Activated gamma-delta T cell treated with Interleukin-2 at 50 U/mL for 16 hours (primary cell): ENCODE measurements around the gene SLC25A22.

ENCODE experiments used
- DNase-seq: peaks from one replicate; pipeline ENCODE4 v3.0.0-alpha.2; 2020

SLC25A22 gene

DNA sequence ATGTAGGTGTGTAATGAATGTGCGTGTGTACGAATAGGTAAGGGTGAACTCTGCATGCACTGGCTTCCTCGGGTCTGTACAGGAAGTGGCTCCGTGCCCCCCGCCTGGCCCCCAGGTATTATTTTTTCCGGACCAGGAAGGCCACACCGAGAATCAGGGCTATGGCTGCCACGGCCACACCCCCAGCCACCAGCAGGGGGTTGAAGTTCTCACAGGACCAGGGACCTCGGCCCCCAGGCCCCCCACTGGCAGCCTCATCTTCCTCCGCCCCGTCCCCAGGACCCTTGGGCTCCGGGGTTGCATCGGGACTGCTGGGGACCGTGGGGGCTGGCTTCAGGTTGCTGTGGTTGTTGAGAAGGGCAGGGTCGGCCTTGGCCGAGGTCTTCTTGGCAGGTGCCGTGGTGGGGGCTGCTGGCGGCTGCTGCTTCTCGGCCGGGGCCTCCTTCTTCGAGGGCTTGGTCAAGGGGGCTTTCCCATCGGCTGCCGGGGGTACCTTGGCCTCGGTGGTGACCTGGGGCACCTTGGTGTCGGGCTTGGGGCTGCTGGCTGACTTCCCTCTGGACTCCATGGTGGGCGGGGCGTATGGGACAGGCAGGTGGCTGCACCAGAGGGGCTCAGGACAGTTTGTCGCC, 10.0 kb downstream of the SLC25A22 start:
- no peak for DNase-seq

DNA sequence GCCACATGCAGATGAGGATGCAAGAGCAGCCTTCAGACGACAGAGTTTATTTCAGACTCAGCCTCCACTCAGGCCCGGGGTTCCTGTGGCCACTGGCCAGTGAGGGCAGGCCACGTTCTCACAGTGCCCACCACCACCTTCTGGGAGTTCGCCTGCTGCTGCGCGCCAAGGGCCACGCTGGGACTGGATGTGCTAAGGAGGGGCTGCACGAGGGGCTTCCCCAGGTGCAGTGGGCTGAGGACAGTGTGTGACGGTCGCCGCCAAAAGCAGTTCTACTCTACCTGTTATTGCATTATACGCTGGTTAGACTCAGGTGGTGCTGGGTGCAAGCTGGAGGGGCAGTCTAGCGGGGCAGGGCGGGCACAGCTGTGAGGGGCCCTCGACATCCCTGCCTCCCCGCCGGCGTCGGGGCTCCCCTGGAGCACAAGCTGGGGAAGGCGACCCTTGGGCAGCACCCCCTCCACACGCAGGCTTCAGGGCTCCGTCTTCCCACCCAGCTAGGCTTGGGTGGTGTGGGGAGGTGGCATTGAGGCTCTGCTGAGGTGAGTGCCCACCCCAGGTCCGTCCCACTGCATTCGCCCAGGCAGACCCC, 10.9 kb downstream of the SLC25A22 start:
- no peak for DNase-seq

DNA sequence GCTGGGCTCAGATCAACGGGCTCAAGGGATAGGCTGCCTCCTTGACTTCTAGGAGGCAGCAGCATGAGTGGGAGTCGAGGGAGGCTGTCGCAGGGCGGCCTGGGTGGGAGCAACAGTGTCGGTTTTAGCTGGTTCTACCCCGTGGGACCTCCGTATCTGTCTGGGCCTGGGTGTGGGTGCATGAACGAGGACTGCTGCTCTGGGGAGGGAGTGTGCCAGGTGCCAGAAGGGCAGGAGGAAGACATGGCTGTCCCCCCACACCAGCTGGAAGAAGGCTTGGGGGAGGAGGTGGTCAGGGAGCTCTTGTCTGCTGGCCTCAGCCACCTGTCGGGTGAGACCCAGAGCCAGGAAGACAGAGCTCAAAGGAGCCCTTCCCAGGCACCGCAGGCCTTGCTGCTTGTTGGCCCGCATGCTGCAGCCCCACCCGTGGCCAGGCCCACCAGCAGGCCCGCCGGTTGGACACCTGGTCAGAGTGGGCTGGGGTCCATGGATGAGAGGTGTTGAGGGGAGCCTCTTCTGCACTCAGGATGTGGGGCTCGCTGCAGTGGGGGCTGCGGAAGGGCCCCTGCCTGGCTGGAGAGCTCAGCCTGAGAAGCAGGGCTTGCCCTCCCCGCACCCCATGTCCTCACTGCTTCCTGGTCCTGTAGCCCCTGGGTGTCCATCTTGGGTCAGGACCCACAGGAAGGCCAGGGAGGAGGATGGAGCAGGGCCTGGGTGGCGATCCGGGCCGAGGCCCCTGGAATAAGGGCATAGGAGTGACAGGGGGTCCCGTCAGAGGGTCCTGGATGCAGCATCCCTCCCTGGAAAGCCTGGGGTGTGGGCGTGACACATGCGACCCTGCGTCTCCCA, 11.6 kb downstream of the SLC25A22 start:
- no peak for DNase-seq

DNA sequence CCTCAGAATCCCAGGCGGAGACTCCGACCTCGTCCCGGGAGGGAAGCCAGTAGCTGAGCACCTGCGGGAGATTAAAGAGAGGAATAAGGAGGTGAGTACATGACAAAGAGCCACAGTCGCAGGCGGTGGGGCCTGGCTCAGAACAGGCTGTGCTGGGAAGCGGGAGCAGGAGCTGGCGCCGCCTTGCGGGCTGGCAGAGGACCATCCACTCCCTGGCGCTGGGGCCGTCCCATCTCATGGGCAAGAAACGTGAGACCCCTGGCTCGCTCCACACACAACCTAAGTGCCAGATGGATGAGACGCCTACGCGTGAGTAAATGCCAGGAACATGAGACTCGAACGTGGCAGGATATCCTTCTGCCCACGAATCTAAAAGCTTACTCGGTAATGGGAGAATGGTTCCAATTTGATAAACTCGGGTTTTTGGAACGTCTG, 14.5 kb downstream of the SLC25A22 start:
- DNase-seq = no peak

DNA sequence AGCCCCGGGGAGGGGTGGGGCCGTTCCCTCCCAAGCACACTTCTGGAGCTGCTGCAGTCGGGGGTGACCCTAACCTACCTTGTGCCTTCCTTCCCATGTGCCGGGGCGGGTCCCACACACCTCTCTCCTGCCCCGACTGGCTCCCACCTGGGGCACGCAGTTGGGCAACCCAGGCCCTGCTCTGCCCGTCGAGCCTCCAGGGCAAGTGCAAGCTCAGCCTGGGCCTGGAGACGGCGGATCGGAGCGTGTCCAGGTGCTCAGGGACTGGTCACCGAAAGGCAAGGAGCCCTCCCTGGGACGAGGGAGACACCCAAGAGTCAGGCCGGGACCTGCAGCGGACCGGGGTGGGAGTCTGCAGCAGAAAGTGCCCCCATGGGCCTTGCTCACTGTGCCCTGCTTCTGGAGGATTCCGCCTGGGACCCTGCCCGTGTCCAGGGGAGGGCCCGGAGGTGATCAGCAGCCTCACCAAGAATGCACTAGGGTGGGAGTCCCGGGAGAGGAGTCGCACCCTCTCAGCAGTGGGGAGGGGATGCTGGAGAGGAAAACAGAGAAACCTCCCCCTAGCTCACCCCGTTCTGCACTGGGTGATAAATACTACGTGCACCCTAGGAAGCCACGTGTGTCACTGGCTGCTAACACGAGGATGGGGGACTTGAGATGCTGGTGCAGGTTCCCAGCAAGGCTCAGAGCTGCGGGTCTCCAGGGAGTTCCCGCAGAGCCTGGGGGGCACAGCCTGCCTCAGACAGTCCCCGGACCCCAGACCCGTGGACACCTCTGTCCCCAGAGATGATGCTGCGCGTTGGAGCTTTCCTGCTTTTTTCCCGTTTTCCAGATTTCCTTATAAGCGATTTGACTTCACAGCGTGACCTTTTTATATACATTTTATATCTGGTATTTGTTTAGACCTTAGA, 15.6 kb downstream of the SLC25A22 start:
- no peak for DNase-seq

DNA sequence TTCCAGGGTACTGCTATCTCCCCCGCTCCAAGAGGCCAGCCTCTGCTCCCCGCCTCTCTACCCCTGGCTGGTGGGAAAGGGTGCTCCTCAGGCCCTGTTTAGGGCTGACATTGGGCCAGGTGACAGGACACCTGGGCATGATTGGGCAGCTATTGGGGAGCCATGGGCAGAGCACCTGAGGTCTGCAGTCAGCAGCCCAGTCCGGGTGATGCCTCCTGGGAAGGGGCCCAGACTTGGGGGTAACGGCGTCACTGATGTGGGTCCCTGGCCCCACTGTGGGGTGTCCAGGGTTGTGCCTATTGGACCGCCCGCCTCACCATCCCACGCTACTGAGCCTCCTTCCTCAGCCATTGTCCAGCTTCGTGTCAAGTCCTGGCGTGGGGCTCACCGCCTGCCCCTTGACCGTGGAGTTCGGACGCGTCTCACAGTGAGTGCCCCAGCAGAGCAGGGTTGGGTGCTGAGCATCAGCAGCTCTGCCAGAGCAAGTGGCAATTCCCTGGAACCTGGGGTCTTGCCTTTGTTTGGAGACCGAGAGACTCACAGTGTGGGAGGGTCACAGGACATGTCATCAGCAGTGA, 18.0 kb downstream of the SLC25A22 start:
- no peak for DNase-seq

DNA sequence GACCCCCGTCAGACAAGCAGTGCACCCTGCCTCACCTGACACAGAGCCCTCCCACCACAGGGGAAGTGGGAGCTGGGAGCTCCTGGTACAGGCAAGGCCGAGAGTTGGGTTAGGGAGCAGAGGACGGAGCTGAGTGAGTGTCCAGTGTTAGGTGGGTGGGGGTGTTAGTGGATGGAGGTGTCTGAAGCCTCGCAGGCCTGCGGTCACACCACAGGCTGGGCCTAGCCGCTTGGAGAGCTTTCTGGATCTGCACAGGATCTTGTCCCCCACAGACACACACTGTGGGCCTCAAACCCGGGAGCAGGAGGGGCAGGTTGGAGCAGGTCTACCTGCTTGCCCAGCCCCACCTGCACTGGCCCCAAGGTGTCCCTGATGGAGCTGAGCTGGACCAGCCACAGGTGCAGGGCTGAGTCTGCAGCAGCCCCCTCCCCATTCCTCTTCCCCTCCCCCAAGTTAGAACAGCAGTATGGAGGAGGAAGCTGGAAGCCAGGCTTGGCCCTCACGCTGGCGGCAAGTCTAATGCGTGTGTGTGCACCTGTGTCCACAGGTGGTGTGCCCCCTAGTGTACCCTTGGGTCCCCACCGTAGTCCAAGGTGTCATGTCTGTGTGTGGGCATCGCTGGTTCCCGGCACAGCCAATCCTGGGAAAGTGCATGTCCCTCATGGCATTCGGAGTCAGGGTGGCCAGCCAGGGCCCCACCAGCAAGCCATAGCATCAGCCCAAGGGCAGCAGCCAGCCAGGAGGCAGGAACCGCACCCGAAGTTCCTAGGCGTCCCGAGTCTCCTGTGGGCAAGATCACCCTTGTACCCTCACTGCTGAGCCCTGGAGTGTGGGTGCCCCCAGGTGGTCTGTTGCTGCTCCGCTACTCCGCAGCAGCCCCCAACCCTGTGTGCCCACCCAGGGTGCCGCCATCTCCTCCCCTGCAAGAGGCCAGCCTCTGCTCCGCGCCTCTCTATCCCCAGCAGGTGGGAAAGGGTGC, 18.8 kb downstream of the SLC25A22 start:
- DNase-seq = no peak

DNA sequence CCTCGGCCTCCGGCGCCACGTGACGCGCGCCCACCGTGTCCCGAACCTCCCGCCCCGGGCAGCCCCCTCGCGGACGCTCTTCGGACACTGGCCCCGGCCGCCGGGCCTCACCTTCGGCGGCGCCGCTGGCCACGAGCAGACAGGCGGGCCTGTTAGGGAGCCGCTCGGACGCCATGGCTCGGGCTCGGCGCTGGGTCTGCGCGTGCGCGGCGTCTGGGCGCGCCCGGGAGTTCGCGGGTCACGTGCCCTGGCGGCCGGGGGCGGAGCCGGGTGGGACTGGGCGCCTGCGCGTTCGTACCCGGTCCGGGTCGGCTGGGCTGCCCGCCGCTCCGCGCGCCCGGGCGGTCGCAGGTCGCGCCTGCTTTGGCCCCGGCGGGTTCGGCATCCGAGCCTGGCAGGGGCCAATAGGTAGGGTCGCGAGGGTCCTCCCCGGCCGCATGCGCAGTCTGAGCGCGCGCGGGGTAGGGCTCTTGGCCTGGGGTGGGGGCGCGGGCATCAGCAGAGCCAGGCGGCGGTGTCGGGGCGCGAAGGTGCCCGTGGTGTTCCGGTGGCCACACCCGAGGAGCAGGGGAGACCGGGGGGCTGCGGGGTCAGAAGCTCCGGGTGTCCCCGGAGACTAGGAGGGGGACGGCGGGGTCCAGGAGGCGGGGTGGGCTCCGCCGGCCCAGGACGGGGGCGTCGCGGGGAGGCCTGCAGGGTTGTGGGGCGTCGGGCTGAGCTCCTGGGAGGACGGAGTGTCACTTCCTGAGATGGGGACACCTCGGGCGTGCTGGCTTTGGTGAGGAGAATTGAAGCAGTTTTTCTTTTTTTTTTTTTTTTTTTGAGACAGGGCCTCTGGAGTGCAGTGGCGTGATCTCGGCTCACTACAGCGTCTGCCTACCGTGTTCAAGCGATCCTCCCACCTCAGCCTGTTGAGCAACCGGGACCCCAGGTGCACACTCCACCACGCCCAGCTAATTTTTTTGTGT, 20.5 kb downstream of the SLC25A22 start, which contains the start of gene GATD1:
Gene GATD1, minus strand, starts transcription at position 200 of the 968 bp plus-strand sequence. Its CDS starts 25 bp downstream, at position 175.
- DNase-seq = peak; percentile 94

DNA sequence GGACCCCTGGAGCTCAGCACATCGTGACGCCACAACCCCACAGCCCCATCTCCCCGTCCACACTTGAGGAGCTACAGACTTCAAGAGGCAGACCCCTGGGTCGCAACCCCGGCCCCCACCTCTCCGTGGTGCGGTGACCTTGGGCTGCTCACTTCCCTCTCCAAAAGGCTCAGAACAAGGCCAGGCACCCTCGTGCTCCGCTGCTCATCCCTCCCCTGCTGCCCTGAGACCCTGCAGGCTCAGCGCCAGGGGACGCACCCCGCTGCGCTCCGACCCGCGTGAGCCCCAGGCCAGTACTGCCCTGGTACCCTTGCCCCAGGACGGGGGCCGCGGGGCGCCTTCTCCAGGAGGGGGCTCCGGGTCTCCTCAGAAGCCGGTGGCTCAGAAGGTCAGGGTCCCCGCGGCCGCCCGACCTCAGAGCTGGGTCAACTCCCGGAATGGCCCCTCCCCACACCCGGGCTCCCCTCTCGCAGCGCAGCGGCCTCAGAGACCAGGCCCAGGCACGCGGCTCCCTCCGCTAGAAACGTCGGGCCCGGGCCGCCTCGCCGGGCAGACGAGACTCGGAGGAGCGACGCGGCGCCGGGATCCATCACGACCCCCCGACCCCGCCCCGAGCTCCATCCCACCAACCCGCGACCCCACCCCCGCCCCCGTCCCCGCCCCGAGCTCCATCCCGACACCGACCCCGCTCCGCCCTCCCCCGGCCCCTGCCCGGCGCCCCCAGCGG, 21.4 kb downstream of the SLC25A22 start:
- peak; percentile 22 for DNase-seq

DNA sequence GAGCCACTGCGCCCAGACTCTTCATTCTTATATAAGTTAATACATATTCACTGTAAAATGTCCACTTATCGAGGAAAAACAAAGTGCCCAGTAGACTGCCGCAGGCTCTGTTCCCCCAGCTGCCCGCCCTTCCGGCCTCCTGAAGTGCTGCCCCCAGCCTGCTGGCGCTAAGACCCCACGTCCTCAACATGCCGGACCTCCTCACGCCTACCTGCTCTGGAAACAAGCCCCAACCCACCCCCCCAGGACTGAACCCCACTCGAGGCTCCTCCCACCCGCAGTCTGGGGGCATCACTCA, 21.9 kb downstream of the SLC25A22 start:
- DNase-seq = no peak

DNA sequence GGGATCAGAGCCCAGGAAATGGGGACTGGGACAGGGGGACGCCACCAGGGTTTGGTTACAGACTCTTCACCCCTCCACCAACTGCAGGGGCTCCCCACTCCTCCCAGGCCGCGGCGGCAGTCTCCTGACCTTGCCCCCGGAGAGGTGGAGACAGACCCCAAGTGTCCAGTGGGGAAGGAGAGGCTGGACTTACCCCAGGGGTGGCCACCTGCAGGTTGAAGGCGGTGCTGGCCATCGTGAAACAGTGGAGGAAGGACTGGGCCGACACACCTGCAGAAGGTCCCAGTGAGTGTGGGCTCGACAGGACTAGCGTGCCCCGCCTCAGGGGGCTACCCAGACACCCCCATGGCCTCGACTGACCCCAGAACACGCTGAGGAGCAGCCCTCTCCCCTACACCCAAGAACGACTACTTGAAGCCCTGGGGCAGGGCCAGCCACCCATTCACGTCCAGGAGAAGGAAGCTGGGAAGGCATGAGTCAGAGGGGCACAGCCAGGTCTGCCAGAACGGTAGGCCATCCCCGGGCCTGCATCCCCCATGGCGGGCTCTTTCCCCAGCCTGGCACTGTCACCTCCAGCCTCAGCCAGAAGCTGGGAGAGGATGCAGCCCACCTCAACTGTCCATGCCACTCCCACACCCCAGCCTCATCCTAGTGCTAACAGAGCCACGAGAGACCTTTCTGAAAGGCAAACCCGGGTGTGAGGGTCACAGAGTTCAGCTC, 23.0 kb downstream of the SLC25A22 start:
- DNase-seq = no peak

DNA sequence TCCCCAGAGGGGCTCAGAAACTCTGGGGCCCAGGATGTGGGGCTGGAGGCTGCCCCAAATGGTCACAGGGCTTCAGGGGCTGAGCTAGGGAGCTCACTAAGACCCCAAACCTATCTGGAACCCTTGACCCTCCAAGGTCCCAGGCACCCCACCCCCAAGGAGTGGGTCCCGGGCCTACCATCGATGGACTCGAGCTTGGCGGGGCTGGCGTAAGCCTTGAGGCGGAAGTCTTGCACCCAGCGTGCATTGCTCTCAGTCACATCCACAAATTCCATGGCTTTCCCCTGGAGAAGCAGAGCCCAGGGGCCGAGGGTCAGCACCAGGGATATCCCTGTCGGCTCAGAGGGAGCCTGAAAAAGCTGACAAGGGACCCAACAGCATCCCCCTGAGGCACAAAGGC, 24.3 kb downstream of the SLC25A22 start:
- DNase-seq = no peak

DNA sequence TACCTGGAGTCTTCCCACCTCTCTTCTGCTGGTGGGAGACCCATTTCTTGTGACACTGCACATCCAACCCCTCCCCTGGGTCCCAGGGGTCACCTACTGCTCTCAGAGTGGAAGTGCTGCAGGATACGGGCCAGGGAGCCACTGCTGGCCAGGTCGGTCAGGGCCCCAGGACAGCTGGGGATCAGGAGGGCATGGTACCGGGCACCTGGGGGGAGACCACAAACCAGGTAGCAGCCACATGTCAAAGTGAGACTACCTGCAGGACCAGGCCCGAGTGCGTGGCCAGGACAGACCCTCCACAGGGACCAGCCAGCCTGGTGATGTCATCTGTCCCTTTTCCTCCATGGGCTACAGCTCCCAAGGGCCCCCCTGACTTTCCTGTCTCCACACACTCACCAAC, 24.7 kb downstream of the SLC25A22 start:
- DNase-seq = no peak

DNA sequence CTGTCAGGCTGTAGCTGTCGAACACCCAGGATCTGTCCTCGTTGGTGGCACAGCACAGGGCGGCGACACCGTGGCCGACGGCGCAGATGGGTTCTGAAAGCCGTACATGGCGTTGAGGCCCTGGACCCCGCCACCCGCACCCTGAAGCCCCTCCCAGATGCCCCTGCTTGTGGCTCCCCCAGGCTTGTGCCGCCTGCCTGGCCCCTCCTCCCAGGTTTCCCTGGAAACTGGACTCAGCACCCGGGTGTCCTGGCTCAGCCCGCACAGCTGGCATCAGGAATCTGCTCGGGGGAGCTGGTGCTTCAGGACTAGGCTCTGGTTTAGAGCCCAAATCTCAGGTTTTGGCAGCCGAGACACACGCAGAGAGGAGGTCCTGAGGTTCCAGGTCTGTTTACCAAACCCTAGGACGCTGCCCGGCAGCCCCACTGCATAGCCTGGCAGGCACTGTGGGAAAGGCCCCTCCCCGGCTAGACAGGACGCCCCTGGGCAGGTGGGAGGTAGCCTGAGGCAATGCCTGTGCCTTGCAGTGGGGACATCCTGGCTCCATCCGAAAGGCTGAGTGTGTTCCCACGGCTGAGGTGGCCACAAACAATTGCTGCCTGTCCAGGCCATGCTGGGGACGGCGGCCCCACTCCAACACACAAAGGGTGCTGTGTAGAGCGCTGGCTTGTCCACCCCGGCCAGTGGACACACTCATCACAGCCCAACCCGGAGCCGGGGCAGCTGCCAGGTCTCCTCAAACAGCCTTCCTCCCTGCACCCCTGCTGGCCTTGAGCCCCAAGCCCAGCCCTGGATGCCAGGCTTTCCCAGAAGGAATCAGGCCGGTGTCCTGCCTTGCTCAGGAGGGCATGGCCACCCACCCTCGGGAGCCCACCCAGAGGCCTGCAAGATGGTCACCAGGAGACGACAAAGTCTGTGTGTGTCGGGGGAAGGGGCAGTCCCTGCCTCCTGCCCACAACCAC, 25.4 kb downstream of the SLC25A22 start:
- DNase-seq = no peak

DNA sequence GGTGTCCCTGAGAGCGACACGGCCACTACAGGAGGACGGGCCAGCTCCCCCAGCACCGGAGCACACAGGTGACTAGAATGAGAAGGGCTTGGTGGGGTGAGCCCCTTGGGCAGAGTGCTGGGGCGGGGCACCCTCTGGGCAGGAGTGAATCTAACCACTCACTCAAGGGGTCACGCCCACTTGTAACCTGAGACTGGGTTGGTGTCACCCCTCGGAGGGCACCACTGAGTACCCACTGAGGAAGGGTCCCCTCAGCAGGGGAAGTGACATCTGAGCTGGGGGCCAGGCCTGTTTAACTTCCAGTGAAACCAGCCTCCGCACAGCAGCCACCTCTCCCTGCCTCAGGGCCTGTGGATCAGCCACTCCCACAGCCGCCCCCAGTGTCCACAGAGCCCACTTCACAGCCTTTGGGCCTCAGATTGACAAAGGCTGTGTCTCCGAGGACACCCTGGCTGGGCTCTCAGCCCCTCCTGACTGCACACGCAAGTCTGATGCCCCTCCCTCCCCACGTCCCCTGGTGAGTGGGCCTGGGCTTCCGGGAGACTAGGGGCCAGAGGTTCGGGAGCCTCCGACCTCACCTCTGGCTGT, 26.4 kb downstream of the SLC25A22 start:
- DNase-seq = no peak

DNA sequence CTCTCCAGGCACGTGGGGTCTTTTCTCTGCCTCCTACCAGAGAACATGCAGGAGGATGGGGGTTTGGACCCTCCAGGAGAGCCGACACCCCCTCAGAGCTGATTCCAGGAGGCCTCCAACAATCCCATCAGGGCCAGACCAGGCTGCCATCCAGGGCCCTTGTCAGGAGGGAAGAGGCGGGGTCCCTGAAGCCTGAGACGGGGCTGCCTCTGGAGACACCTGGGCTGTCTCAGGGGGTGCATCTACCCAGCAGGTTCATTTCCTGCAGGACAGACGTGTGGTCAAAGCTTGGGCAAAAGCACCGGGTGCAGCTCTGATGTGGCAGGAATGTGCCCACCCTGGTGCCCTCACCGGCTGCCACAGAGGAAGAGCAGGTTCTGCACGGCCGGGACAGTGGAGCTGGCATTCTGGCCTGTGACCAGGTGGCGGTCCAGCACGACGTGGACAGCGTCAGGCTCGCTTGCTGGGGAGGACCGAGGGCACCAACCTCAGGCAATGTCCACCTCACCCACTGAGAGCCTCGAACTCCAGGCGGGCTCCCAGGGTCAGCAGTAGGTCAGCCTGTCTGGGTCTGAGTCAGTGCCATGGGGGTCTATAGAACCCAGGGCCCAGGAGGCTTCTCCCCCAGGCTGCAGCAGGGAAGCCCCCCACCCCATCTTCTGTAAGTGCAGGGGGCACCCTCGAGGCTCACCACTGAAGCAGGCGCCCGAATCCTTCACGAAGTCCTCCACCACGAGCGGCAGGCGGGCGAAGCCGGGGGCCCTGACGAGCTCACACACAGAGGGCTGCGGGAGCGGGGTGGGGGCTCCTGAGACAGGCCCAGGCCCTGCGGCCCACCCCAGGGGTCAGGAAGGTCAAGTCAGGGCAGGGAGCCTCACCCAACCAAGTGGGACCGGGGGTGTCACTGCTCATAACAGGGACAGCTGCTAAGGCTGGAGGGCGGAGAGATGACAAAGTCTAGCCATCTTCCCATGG, 27.2 kb downstream of the SLC25A22 start:
- DNase-seq = no peak
